ENCODE results near the gene GNPDA2.

The GNPDA2 gene

GRCh38 chr4:44678094-44679041 is 48.0 kb downstream of the GNPDA2 start, which contains the start of gene GUF1:
Gene GUF1, plus strand, starts transcription at chr4:44678420. Its CDS starts 203 bp downstream, at chr4:44678623.
- peak; percentile 84 for DNase-seq (ENCODE audit: low spot score)

GRCh38 chr4:44675366-44675765 is 51.0 kb downstream of the GNPDA2 start:
- no peak for DNase-seq (ENCODE audit: low spot score)

GRCh38 chr4:44674471-44674870 is 51.9 kb downstream of the GNPDA2 start:
- DNase-seq (ENCODE audit: low spot score) = no peak

GRCh38 chr4:44671636-44672035 is 54.7 kb downstream of the GNPDA2 start:
- no peak for DNase-seq (ENCODE audit: low spot score)

- DNase-seq (ENCODE audit: low spot score) = no peak
Observed at GRCh38 chr4:44670506-44671199, 55.7 kb downstream of the GNPDA2 start.

GRCh38 chr4:44668526-44668925 is 57.8 kb downstream of the GNPDA2 start:
- no peak for DNase-seq (ENCODE audit: low spot score)

- DNase-seq (ENCODE audit: low spot score) = no peak
Observed at GRCh38 chr4:44663539-44664263, 62.7 kb downstream of the GNPDA2 start.

- DNase-seq (ENCODE audit: low spot score) = no peak
Observed at GRCh38 chr4:44662623-44663005, 63.7 kb downstream of the GNPDA2 start.

GRCh38 chr4:44661940-44662622 is 64.3 kb downstream of the GNPDA2 start:
- no peak for DNase-seq (ENCODE audit: low spot score)

GRCh38 chr4:44660396-44660795 is 66.0 kb downstream of the GNPDA2 start:
- no peak for DNase-seq (ENCODE audit: low spot score)

- DNase-seq (ENCODE audit: low spot score) = no peak
Observed at GRCh38 chr4:44652002-44652401, 74.4 kb downstream of the GNPDA2 start.
